ENCODE data around the gene CIT. TPM values are rescaled to one million over a fixed set of nuclear protein-coding genes. Genes with fewer than 3 reads are reported as not detected.

Gene CIT
- total RNA-seq, 1 donor from 2014 or later, result 15.8 TPM

DNA sequence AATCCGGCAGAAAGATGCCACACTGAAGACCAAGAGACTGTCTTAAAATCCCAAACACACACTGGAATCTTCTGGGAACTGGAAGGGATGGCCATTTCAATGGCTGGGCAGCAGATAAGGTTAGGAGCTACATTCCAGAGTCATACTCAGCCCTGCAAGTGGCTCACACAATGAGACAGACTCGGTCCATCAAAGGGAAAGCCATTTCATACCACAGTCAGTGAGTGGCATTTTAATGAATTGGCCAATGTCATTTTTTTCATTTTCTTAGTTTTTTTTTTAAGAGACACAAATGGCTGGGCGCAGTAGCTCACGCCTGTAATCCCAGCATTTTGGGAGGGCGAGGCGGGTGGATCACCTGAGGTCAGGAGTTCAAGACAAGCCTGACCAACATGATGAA is 17.9 kb downstream of the CIT start:
- DNase-seq (ENCODE audit: low read depth, low spot score), result no peak

DNA sequence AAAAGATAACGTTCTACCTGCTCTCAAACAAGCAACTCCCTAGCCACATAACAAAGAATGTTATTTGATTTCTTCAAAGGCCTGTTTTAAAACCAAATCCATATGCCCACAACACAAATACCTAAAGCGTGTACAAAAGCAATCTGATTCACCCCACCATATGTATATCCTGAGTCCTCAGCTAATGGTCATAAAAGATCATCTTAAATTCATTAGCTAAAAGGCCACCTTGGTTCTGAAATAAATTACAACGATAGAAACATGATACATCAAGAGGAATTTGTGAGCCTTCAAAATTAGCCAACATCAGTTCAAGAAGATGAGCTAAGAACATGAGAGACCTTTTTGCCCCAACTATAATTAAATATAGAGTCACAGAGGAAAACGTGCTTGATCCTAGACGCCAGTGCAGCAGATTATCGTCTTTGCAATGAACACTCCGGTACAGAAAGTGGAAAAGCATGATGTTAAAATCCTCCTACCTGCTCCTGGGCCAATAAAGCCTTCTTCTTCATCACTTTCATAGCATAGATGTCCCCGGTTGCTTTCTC is 20.0 kb downstream of the CIT start:
- no peak for DNase-seq (ENCODE audit: low read depth, low spot score)

DNA sequence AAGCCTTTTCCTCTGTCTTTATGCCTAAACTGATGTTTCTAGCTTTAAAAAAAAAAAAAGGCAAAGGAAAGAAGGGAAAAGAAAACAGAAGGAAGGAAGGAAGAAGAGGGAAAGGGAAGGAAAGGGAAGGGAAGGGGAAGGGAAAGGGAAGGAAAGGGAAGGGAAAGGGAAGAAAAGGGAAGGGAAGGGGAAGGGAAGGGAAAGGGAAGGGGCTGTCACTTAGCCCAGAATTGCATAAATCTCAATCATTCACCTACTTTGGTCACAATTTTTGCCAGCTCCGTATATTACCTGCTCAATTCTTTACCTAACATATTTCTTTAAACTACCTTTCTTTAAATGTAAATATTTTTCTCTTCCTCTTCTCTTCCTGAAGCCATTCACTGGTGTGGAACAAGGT is 26.8 kb downstream of the CIT start:
- DNase-seq (ENCODE audit: low read depth, low spot score), result no peak

DNA sequence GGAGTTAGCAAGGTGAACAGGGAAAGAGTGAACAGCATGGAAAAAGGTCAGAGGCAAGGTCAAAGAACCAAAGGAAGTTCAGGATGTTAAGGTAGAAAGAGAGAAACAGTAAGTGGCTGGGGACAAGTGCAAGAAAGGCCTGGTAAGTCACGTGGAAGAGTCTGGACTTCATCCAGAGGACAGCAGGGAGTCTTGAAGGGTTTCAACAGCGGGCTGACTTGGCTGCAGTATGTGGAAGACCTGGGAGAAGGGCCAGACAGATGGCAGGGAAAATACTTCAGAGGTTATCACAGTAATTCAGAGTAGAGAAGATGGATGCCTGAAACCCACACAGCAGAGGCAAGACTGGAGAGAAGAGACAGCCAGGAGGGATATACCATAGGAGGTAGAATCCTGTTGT is 34.0 kb downstream of the CIT start:
- no peak for DNase-seq (ENCODE audit: low read depth, low spot score)

DNA sequence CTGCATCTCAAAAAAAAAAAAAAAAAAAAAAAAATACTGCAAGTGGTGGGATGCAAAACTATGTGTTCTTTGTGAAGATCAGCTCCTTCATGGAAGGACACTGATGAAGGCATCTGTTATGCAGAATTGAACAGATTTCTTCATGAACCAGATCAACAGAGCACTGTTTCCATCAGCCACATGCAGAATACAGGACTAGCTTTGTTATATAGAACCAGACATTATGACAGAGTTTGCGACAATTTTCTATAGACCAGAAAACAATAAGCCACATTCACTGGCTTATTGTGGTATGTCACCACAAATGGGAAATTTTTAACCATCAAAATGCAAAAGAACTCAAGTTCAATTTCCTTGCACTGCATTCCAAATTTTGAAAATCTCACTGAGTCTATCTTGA is 34.7 kb downstream of the CIT start:
- no peak for DNase-seq (ENCODE audit: low read depth, low spot score)

DNA sequence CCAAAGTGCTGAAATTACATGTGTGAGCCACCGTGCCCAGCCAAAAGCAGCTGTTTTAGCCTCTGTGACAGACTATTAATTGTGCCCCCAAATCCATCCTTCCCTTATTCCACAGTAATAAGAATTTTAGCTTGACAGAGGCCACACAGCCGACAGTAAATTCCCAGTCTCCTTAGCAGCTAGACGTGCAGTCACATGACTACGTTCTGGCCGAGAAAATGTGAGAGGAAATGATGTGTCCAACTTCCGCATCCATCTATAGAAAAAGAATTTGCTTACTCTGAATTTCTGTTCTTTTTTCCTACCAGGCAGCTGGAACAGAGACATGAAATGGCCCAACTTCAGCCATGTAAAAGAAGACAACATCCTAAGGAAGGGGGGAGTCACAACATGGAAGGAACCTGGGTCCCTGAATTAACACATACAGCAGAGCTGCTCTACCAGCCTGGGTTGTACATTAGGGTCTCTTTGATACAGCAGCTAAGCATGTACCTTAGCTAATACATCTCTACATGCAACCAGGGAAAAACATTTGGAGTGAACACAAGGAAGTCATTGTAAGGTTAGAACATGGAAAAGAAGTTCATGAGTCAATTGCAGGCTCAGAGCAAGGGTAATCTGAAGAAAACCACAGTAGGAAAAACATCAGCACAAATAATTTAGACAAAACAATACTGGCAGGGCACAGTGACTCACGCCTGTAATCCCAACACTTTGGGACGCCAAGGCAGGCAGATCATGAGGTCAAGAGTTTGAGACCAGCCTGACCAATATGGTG is 35.5 kb downstream of the CIT start:
- no peak for DNase-seq (ENCODE audit: low read depth, low spot score)

DNA sequence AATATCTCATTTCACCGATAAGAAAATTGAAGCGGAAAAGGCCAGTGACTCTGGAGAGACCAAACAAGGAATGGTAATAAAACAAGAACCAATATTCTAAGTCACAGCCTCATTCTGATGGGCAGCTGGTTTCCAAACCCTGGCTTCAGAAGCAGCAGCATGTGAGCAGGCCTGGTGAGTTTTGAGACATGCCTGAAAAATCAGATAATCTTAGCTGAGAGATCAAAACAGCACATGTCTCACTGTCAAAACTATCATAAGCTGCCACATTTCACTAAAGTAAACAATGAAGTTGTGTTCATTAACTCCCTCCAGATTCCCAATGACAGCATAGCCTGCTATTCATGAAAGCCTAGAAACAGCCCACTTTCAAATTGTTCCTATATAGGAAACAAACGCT is 36.5 kb downstream of the CIT start:
- no peak for DNase-seq (ENCODE audit: low read depth, low spot score)

DNA sequence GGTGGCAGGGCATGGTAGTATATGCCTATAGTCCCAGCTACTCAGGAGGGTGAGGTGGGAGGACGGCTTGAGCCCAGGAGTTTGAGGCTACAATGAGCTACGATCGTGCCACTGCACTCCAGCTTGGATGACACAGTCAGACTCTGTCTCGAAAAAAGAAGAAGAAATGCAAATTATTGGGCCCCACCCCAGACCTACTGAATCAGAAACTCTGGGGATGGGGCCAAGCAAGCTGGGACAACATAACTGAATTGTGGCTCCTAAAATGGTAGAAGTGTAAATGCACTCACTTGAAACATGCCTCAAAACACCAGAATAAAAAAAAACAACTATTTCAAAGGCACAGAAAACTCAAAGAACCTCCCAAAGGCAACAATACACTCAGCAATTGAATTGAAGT is 37.0 kb downstream of the CIT start:
- DNase-seq (ENCODE audit: low read depth, low spot score), result no peak

DNA sequence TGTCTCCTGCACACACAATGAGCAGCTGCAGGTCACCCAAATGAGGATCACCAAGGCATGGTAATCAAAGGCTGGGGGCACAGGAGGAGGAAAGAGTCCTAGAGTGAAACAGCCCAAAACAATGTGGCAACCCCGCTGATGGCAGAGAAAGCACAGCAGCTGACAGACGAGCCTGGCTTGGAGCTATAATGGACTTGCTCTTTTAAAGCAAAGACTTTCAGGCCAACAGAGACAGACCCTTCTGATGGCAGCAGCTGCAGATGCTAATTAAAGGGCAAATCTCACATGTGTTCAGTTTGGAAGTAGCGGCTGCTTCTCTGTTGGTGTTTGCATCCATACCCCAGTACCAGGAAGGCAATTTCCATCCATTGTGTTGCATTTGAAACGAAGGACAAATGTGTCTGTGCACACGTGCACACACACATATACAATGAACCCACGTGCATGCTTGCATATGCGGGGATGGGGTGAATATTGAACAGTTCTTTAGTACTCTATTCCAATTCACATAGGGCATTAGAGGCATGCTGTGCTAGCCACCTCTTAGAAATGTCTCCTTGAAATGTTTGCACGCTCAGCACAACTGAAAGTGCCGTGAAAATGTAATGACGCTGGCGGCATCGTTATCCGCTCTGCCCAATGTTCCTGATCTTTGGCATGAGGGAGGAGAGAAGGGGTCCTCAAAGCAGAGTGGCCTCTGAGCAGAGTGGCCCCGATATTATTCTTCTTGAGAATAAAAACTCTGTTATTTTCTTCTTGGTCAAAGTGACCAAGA is 38.1 kb downstream of the CIT start:
- no peak for DNase-seq (ENCODE audit: low read depth, low spot score)

DNA sequence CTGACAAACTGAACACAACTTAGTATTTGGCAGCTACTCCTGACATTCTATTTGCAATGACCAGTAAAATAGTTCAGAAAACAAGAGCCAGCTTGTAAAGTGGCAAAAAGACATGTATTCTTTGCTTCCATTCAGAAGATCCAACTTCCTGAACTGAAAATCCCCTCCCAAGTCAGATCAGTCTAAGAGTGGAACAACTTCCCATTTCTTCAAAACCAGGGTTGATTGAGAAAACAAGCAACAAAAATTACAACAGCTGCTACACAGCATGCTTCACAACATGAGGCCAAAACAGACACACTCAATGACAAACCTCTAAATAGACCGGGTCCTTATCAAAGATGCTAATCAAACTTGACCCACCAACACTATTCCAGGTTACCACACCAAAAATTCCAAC is 40.3 kb downstream of the CIT start:
- no peak for DNase-seq (ENCODE audit: low read depth, low spot score)

DNA sequence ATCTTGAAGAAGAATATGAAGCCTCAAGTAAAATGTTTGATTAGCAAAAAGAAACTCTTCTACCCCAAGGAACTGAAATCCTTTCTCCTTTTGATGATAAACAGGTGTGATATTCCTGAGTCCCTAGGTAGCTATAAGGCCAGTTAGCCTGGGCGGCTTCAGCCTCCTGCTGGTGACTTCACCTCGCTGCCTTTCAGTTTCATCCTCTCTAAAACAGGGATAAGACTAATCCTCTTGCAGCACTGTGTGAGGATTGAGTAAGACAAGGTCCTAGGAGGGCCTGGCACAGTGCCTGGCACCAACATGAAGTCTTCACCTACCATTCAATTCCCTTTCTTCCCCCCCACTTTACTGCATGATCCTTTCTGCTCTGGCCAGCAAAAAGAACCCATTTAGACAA is 42.1 kb downstream of the CIT start:
- DNase-seq (ENCODE audit: low read depth, low spot score), result no peak

DNA sequence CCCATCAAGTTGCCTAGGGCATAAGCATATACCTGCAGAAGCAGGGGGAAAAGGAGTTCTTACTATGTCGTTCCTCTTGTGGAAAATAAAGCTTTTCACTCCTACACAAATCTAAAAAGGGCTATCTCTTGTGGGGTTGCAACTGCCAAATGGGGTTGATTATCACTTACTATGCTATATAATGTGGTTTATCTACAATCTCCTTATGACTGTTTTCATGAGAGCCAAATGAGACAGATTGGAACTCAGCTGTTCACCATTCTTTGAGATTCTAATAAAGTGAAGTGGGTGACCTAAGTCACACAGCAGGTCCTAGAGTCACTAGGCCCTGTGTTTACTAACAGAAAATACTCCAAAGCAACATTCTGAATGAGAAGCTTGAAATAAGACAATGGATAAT is 47.7 kb downstream of the CIT start:
- DNase-seq (ENCODE audit: low read depth, low spot score), result no peak

DNA sequence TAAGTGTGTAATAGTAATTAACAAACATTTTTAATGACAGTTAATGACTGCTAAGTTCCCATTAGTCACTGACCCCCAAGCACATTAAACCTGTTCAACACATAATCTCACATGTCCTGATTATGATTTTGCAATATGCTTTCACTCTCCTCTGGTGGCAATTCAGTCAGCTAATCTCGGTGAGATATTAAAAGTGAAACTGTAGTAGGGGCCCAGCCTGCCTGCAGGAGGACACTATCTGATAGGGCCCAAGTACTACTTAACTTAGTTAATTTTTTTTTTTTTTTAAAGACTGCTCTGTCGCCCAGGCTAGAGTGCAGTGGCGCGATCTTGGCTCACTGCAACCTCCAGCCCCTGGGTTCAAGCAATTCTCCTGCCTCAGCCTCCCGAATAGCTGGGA is 48.8 kb downstream of the CIT start:
- no peak for DNase-seq (ENCODE audit: low read depth, low spot score)

DNA sequence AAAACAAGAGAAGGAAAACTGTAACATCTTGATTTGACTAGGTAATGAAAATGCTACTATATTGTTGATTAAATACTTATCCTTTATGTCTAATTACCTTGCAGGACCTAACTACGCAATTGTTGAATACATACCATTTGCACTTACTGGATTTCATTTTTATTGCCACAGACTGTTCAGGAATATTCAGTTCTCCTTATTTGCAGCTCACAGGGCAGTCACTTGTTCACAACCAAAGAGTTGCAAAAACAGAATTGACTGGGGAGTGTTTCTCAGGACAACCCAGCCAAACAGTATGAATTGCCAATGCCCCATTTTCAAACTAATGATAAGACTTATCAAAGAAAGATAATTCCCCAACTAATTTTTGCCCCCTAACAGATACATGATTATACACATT is 49.4 kb downstream of the CIT start:
- no peak for DNase-seq (ENCODE audit: low read depth, low spot score)

DNA sequence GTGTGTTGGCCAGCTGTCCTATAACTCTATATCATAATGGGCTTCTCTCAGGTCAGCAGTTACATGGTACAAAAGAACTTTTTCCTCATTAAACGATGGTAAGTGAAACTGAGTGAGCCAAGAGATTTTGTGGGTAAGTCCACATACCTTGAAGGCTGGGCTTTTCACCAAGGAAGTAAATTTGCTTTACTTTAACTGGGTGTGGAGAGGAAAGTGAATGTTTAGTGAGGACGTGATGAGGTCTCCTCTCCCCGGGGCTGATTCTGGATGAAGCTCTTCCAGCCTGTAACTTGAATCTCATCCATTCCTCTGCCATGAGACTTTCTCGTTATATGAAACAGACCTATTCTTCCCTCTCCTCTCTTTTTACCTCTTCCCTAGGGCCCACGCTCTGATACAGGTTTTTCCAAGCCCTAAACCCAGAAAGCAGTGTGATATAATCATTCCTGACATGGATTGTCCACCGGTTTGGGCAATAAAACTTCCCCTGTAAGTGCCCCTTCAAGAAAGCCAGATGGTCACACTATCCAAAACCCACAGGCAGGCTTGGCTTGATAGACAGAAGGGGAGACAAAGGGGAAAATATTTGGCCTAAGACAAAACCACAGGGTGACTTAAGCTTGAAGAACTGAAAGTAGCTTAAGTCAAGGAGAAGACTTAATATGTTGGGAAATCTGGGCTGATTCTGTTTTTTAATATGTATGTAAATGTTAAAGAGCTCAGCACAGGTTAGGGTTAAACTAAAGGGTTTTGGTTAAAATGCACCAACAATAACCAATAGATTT is 50.3 kb downstream of the CIT start:
- DNase-seq (ENCODE audit: low read depth, low spot score), result no peak

DNA sequence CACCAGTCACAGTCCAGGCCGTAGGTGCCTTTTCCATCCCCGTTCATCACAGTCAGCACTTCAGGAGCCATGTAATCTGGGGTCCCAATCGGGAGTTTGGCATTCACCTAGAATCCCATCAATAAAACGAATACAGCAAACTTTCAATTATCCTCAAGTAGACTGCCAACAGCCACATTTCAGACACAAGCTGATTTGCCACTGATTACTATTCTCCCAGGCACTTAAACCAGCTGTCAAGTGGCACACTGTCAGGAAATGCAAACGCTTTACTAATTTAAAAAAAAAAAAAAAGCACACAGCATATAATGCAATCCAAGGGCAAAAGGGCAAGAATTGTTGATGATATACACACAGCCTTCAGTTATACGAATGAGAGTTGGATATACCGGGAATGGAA is 51.9 kb downstream of the CIT start:
- DNase-seq (ENCODE audit: low read depth, low spot score), result no peak

DNA sequence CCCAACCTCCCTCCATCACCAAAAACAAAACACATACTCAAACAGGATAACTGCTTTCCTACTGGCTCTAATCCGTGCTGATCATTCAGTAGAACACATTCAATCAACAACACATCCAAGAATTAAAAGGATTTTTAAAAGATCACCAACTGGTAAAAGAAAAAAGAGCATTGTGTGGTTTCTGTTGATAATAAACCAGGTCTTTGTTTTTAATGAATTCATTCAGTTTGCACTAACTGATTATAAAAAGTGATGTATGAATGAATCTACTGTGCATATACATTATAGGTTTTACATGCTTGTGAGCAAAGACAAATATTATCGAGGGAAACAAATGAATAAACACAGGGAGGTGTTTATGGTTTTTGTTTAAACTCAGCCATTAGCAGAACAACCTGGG is 55.1 kb downstream of the CIT start:
- DNase-seq (ENCODE audit: low read depth, low spot score), result no peak

DNA sequence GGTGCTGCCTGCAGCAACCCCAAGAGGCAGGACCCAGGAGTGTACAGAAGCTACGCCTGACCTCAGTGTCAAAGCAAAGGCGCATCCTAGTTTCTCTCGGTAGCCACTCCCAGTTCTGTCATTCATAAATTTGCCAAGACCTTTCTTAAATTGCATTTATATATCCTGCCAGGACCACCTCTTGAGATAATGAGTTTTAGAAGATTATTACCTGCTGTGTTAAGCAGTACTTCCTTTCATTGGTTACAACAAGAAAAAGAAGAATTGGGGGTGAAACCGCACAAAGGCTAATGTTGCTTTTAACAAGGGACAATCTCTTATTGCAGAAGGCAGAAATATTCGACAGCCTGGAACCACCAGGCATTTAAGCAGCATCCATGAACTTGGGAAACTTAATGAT is 57.8 kb downstream of the CIT start:
- no peak for DNase-seq (ENCODE audit: low read depth, low spot score)

DNA sequence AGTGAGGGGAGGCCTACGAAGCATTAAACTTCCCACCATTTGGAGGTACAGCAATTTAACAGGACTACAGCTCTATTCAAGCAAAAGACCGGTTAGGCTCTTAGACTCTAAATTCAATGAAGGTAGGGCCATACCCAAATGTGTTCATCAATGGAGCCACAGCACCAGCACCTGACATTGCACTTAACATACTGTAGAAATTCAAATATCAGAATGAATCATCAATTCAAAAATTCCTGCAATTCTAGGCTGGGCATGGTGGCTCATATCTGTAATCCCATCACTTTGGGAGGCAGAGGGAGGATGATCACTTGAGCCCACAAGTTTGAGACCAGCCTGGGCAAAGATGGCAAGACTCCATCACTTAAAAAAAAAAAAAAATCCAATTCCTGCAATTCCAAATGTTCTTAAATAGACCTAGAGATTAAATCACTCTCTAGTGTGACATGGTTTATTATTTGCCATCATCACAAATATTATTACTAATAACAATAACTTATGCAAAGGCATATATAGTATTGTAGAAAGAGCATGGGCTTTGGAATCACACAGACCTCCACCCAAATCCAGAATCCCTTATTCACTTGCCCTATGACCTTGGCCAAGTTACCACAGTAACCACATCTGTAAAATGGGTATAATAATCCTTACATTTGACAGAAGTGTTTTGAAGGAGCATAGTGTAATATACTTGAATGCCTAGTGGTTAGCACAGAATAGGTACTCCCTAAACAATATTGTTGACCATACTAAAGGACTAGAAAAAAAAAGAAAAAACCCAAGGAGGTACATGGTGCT is 59.4 kb downstream of the CIT start:
- DNase-seq (ENCODE audit: low read depth, low spot score), result no peak

DNA sequence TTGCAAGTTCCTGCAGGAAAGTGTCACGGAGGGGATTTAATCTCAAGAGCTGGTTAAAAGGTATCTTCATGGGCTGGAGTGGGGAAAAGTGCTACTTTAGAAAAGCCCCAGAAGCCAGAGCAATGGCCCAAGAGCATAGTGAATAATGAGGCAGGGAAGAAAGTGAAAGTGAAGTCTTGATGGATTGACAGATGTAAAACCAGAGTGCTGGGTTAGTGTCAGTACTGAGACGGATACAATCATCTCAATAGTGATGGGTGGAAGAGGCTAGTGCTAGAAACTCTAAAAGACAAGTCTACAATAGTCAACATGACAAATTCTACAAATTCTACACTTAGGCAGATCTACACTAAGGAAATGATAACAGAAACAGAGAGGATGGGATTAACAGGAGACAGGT is 68.1 kb downstream of the CIT start:
- DNase-seq (ENCODE audit: low read depth, low spot score), result no peak

DNA sequence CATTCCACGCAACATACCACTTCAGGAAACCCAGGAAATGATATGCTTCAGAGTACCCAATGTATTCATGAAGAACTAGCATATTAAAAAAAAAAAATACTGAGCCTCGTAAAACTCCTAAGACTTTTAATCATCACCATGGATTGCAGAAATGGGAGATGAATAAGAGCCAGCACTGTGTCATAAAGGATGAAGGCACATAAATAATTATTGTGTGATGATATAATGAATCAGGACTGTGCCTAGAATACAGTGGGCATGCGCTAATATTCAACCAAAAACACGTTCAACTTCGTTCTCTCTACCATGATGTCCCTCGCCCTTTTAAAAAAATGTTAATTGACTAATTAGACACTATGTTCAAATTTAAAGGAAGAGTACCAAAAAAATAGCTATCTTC is 68.7 kb downstream of the CIT start:
- no peak for DNase-seq (ENCODE audit: low read depth, low spot score)

Data from pulmonary artery endothelial cell (primary cell).